ENCODE results near the gene LAMC1.
"Not testable (repeated sequence)": the region's sequence is repeated elsewhere in the genome, so short reads cannot be mapped to it uniquely, and the experiment has no call there.

Gene LAMC1

GRCh38 chr1:183110326-183110880, 87.2 kb downstream of the LAMC1 start:
- no peak for DNase-seq

GRCh38 chr1:183114441-183114840, 91.2 kb downstream of the LAMC1 start:
- no peak for DNase-seq

DNA sequence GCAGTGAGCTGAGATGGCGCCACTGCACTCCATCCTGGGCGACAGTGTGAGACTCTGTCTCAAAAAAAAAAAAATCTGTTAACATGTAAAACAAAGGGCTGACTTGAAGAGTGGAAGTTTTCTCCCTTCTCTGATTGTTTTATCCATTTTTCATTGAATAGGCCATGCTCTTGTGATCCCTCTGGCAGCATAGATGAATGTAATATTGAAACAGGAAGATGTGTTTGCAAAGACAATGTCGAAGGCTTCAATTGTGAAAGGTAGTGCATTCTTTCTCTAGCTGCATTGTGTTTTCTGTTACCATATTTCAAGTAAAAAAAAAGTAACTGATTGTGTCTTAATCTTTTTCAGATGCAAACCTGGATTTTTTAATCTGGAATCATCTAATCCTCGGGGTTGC, 93.2 kb downstream of the LAMC1 start:
- DNase-seq: no peak

DNA sequence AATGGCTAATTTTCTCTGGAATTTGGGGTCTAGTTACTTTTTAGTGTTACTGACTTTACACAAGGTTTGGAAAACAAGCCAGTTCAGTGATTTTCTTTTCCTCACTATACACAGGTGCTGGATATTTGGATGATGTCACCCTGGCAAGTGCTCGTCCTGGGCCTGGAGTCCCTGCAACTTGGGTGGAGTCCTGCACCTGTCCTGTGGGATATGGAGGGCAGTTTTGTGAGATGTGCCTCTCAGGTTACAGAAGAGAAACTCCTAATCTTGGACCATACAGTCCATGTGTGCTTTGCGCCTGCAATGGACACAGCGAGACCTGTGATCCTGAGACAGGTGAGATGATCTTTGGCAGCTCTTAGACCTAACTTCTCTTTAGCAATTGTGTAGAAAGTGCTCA, 98.4 kb downstream of the LAMC1 start:
- no peak for DNase-seq

DNA sequence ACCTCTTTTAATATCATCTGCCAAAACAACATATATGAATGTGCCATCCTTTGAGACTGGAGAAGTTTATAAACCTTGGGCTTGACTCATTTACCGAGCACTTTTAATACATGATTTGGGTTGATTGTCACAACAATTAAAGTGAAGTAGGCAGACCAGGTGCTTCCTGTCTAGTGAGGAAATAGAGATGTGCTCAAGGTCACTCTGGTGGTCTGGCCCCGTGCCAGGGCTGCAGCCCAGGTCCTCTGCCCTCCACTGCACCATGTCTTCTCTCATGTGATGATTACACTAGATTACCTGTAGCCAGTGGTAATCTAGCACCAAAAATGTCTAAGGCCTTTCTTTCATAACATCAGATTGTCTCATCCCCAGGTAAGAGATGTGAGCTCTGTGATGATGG, 101.0 kb downstream of the LAMC1 start:
- no peak for DNase-seq

DNA sequence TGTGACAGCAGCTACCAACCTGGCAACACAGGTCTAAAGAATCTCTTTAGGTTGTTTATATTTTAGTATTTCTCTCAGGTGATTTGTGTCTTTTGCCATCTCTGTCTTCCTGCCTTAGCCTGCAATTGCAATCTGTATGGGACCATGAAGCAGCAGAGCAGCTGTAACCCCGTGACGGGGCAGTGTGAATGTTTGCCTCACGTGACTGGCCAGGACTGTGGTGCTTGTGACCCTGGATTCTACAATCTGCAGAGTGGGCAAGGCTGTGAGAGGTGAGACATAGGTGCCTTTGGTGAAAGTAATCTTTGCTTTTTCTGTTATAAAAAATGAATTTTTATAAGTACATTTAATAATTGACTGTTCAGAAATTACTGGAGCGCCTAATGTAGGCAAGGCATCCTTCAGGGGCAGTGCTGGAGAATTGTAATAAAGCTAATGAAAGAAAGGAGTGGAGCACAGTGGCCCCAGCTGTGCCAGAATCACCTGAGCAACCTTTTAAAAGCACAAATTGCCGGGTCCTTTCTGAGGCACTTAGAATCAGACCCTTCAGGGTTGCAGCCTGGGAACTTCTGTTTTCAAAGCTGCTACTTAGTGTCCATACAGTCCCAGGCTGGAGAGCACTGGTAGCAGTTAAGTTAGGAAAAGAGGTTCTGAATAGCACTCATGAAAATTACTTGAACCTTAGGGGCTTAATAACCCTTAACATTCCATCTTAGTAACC, 102.2 kb downstream of the LAMC1 start:
- DNase-seq: no peak

DNA sequence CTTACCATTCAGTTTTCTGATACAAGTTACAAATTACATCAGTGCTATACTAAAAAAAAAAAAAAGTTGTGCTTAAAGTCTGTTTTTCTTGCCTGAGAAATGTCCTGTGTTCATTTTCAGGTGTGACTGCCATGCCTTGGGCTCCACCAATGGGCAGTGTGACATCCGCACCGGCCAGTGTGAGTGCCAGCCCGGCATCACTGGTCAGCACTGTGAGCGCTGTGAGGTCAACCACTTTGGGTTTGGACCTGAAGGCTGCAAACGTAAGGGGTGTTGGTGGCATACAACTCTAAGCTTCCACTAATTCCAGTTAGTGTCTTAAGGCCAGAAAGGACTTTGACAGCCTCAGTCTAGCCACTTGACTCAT, 102.8 kb downstream of the LAMC1 start:
- DNase-seq: no peak

GRCh38 chr1:183126528-183126927, 103.3 kb downstream of the LAMC1 start:
- DNase-seq: no peak

DNA sequence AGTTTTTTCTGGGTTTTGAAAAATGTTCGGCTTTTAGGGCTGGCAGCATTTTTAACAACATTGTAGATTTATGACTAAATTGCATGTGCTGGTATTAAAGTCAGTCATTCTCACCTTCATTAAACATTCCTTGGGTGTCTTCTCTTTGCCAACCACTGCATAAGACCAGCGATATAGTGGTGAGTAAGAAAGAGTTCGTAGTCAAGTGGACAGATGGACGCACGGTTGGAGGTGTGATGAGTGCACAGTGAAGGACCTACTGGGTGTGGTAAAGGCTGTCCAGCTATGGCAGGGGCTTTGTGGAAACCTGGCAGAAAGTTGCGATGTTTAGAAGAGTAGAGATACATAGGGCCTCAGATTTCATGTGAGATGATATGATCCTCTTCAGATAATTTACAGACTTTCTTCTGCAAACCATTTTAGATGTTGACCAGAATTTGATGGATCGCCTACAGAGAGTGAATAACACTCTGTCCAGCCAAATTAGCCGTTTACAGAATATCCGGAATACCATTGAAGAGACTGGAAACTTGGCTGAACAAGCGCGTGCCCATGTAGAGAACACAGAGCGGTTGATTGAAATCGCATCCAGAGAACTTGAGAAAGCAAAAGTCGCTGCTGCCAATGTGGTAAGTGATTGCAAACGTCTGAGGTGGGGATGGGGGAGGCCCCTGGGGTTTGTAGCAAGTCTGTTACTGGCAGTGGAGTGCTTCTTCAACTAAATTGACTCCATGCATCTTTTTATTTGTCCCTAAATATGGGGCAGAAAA, 106.9 kb downstream of the LAMC1 start:
- no peak for DNase-seq

GRCh38 chr1:183131166-183131565, 107.9 kb downstream of the LAMC1 start:
- no peak for DNase-seq

- DNase-seq: no peak
Measured at GRCh38 chr1:183135336-183135735, 112.1 kb downstream of the LAMC1 start.

DNA sequence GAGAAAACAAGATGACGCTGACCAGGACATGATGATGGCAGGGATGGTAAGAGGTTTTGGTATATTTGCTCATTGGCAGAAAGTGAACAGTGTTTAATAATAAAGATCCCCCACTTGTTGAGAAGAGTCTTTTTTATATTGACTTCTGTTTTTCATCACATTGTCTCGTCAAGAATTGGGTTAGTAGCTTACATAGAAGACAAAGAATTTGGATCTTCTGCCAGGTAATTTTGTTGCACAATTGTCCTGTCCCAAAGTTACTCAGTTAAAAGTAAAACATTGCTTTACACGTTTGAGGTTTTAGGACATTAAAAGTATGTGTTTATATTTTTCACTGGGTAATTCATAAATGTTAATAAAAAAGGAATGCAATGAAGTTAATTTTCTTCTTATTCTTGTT, 114.6 kb downstream of the LAMC1 start:
- no peak for DNase-seq

DNA sequence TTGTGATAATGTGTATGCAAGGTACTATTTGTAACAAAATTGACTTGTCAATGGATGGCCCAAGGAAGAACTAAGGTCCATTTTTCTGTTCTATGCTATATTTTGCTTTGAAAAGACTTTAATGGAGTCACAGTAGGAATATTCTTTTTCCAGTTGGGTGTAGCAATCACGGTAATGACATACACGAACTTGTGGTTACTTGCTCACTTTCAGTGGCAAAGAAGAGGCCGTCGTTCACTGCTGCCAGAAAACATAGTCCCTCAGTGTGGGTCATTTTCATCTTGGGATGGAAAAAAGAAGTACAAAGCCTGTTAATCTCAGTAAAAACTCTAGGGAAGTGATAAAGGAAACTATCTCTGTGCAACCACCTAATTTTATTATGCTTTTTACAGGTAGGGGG, 115.1 kb downstream of the LAMC1 start:
- no peak for DNase-seq

- DNase-seq: no peak
Measured at GRCh38 chr1:183139281-183139942, 116.2 kb downstream of the LAMC1 start.

DNA sequence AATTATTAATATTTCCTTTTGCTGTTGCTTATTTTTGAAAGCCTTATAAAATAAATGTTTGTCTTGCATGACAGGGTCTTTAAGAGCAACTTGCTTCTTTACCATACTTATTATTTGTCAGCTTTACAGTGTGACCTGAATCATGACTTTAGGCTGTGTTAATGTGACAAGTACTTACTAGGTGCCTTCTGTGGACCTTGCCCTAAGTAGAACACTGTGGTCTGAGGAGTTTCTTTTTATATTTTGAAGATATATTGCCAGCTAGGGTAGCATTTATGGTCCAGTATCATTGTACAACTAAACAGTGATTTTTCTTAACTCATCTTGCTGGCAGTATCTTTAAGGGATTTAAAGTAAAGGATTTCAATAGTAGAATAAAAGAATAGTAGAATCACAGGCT, 117.4 kb downstream of the LAMC1 start:
- no peak for DNase-seq

DNA sequence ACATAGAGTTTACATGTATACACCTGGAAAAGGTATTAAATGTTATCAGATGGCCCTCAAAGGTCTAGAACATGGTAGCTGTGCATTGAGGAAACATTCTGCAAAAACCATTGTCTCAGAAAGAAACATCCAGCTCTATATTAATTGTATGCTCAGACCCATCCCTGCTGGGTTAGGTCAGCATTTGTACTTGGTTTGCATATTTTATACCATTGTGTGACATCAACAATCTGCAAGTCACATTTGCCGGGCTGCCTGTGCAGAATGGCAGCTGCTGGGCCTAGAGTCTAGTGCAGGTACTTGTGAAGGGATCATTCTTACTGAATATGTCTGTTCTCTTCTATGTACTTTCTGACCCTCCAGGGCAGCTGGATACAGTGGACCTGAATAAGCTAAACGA, 119.0 kb downstream of the LAMC1 start:
- no peak for DNase-seq

GRCh38 chr1:183143576-183144315, 120.5 kb downstream of the LAMC1 start:
- no peak for DNase-seq

DNA sequence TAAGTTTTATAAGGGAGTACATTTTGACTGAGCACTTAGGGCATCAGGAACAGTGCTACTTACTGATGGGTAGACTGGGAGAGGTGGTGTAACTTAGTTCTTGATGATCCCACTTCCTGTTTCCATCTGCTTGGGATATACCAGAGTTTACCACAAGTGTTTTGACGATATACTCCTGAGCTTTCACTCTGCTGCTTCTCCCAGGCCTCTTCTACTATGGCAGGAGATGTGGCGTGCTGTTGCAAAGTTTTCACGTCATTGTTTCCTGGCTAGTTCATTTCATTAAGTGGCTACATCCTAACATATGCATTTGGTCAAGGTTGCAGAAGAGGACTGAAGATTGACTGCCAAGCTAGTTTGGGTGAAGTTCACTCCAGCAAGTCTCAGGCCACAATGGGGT, 121.5 kb downstream of the LAMC1 start:
- DNase-seq: no peak

DNA sequence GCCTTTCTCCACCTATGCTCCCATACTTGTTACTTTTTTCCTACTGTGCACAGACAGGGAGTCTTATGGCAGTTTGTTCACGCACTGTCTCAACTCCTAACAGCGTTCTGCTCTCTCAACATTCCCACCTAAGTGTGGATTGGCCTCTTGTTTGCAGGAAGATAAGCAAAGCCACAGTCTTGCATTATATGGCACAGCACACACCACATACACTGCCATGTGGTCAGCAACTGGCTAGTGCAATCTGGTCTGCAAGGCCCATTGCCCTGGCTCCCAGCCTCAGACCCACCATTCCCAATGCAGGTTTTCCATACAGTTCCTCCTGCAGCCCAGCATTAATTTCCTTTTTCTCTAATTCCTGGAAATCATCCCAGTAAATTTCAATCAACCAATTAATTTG, 124.5 kb downstream of the LAMC1 start:
- DNase-seq: no peak

DNA sequence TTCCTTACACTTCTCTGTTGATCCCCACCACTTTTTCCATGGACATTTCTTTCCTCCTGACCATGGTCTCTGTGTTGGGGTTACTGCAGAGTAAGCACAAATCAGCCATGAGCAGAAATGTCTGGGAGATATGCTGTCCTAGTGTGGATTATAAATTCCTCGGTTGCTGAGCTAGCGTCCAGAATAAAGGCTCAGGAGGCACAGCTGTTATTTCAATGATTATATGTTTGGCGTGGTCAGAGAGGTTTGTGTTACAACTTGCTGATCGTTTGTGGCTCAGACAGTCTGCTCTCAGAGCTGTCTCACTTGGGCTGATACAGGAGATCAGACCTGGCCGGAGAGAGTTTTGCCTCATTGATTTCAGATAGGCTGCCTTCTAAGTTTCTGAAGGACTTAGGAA, 125.4 kb downstream of the LAMC1 start:
- DNase-seq: no peak

DNA sequence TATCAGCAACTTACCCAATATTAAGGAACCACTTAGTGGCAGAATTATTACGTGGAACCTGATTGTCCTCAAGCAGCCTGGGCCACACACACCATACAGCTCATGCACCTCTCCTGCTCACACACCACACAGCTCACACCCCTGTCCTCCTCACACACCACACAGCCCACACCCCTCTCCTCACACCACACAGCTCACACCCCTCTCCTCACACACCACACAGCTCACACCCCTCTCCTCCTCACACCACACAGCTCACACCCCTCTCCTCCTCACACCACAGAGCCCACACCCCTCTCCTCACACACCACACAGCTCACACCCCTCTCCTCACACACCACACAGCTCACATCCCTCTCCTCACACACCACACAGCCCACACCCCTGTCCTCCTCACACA, 126.1 kb downstream of the LAMC1 start:
- no peak for DNase-seq

GRCh38 chr1:183150032-183150431, 126.8 kb downstream of the LAMC1 start:
- not testable (repeated sequence) for DNase-seq

- no peak for DNase-seq
Measured at GRCh38 chr1:183150445-183150844, 127.2 kb downstream of the LAMC1 start.
